H4 (cell line): ENCODE results near the gene NMRAL1. TPM values are rescaled to one million over a fixed set of nuclear protein-coding genes. Genes with fewer than 3 reads are reported as not detected.

Experiments
- DNase-seq: peaks from one replicate; pipeline ENCODE4 v3.0.0-alpha.2; 2015; ENCODE audit warnings: low spot score
- total RNA-seq: library from RNA; depleted of rRNA; stranded (reverse); fragments of >200 nt; shearing (Covaris generic); gene quantifications from 2 replicates; pipeline ENCODE4 v1.2.3, GENCODE V29; 2014; rRNA removed

The NMRAL1 gene
- total RNA-seq, 1 experiment from 2014 or later: 69.5 TPM

- DNase-seq: no peak
Measured at GRCh38 chr16:4426722-4427372, 47.6 kb downstream of the NMRAL1 start.

GRCh38 chr16:4426021-4426684 lies 48.3 kb downstream of the NMRAL1 start:
- DNase-seq: no peak

- DNase-seq: peak; percentile 94
Measured at GRCh38 chr16:4425378-4426020, 48.9 kb downstream of the NMRAL1 start, which contains the start of gene DNAJA3. TSS of gene DNAJA3 (plus strand) at chr16:4425868. CDS start at chr16:4425882, 14 bp downstream.

- no peak for DNase-seq
Measured at GRCh38 chr16:4420505-4421105, 53.8 kb downstream of the NMRAL1 start.

GRCh38 chr16:4419402-4419959 lies 54.9 kb downstream of the NMRAL1 start:
- DNase-seq: no peak

GRCh38 chr16:4416200-4417032 lies 58.0 kb downstream of the NMRAL1 start, which contains the start of gene CORO7:
TSS of gene CORO7 (minus strand) at chr16:4416596. CDS start at chr16:4416518, 78 bp downstream.
- DNase-seq: peak; percentile 80

GRCh38 chr16:4415538-4416199 lies 58.8 kb downstream of the NMRAL1 start:
- no peak for DNase-seq

GRCh38 chr16:4414187-4414917 lies 60.1 kb downstream of the NMRAL1 start:
- DNase-seq: no peak

GRCh38 chr16:4412854-4413253 lies 61.6 kb downstream of the NMRAL1 start:
- DNase-seq: no peak

GRCh38 chr16:4412159-4412558 lies 62.3 kb downstream of the NMRAL1 start:
- DNase-seq: no peak

Other genes starting within 250 kb of the NMRAL1 start
- not detected in 2 replicates for gene SRL, start 232.5 kb downstream of the NMRAL1 start, total RNA-seq
- 7.3 and 8.8 TPM in 2 replicates for gene TFAP4, start 201.6 kb downstream of the NMRAL1 start, total RNA-seq
- gene GLIS2, start 158.6 kb downstream of the NMRAL1 start, total RNA-seq: 0.29 and 0.45 TPM in 2 replicates
- 32.1 and 46.7 TPM in 2 replicates for gene PAM16, start 123.3 kb downstream of the NMRAL1 start, total RNA-seq
- 22.8 and 32.2 TPM in 2 replicates for gene VASN, start 102.8 kb downstream of the NMRAL1 start, total RNA-seq
- 8.9 and 10.6 TPM in 2 replicates for gene CORO7, start 58.0 kb downstream of the NMRAL1 start, total RNA-seq
- 48.3 and 48.4 TPM in 2 replicates for gene DNAJA3, start 48.8 kb downstream of the NMRAL1 start, total RNA-seq
- 46.3 and 48.4 TPM in 2 replicates for gene HMOX2, start 1.8 kb upstream of the NMRAL1 start, total RNA-seq
- gene CDIP1, start 64.1 kb upstream of the NMRAL1 start, total RNA-seq: 5.4 and 8.0 TPM in 2 replicates
- gene C16orf96, start 81.7 kb upstream of the NMRAL1 start, total RNA-seq: not detected in 2 replicates
- gene UBALD1, start 140.3 kb upstream of the NMRAL1 start, total RNA-seq: 2.2 and 2.5 TPM in 2 replicates
- 15.4 and 16.1 TPM in 2 replicates for gene MGRN1, start 150.2 kb upstream of the NMRAL1 start, total RNA-seq
- gene NUDT16L1, start 218.9 kb upstream of the NMRAL1 start, total RNA-seq: 37.1 and 39.6 TPM in 2 replicates